GM12878 (cell line): ENCODE results near the gene ZNF30. TPM values are rescaled to one million over a fixed set of nuclear protein-coding genes. Genes with fewer than 3 reads are reported as not detected.

Experiments used
- ATAC-seq: fragments of 200-7000 bp; cut with Tn5 transposase; 3 replicates; pipeline ENCODE4 v1.9.1; 2020; ENCODE audit warnings: mild to moderate bottlenecking, moderate library complexity
- BruUV-seq: library from RNA; stranded (reverse); fragments of 400-500 nt; replicated peaks from 2 replicates; lab custom pipeline; 2021; lab: Mats Ljungman, UMichigan
- CTCF ChIA-PET: fragments of 300-600 bp; sonication (Branson Sonifier 250); formaldehyde crosslinking; extraction: SDS; loops from one replicate; lab custom pipeline; 2021; ENCODE audit warnings: inconsistent platforms; lab: Yijun Ruan, JAX
- POLR2A ChIA-PET: fragments of 350-600 bp; formaldehyde crosslinking; extraction: SDS; loops from one replicate; lab custom pipeline; 2021; ENCODE audit warnings: inconsistent platforms; lab: Charles Lee
- RAD21 ChIA-PET: fragments of 300-600 bp; sonication (Branson Sonifier 250); formaldehyde crosslinking; loops from one replicate; lab custom pipeline; 2023; ENCODE audit warnings: antibody characterized with exemption; ENCODE audit not compliant: unreplicated experiment; lab: Charles Lee
- SMC1A ChIA-PET: fragments of 300-600 bp; sonication (Branson Sonifier 250); formaldehyde crosslinking; loops from one replicate; lab custom pipeline; 2023; ENCODE audit not compliant: unreplicated experiment, uncharacterized antibody; lab: Charles Lee
- DNase-seq: peaks from one replicate; pipeline ENCODE4 v3.0.0-alpha.2; 2011; ENCODE audit warnings: low read depth, low spot score
- FAIRE-seq: peaks from 3 replicates; lab custom pipeline; 2011; peaks lifted over from hg19 to GRCh38; lab: Jason Lieb, UNC
- H2AFZ ChIP-seq: 2 replicates; pipeline ENCODE4 v1.6.0; 2011; ENCODE audit warnings: low read depth, low read length, control low read depth; ENCODE audit not compliant: control insufficient read depth
- H3K27ac ChIP-seq: 2 replicates; pipeline ENCODE4 v1.5.1; 2011; ENCODE audit warnings: control low read depth; ENCODE audit not compliant: control insufficient read depth, insufficient read depth
- H3K27me3 ChIP-seq, 2 experiments: replicated peaks in 1 of 2; 2 replicates each; pipeline versions ENCODE4 v1.6.0 to v1.6.1; 2011; ENCODE audit warnings: low read length in 1 of 2; ENCODE audit not compliant: control insufficient read depth in 2 of 2, insufficient read depth in 2 of 2
- H3K36me3 ChIP-seq, 2 experiments: 2 replicates each; pipeline ENCODE4 v1.5.1; 2011; ENCODE audit warnings: low read length in 1 of 2; ENCODE audit not compliant: control insufficient read depth in 2 of 2, insufficient read depth in 2 of 2
- H3K4me1 ChIP-seq: 2 replicates; pipeline ENCODE4 v1.6.1; 2011; ENCODE audit warnings: mild to moderate bottlenecking, low read length, moderate library complexity, mixed read lengths; ENCODE audit not compliant: control insufficient read depth, insufficient read depth
- H3K4me2 ChIP-seq: 2 replicates; pipeline ENCODE4 v1.6.0; 2011; ENCODE audit warnings: control low read depth; ENCODE audit not compliant: control insufficient read depth, insufficient read depth
- H3K4me3 ChIP-seq: fragments of 200-600 bp; sonication (generic); 2 replicates; pipeline ENCODE4 v1.5.1; 2016
- H3K79me2 ChIP-seq: 2 replicates; pipeline ENCODE4 v1.6.0; 2011; ENCODE audit warnings: low read length; ENCODE audit not compliant: control insufficient read depth, insufficient read depth
- H3K9ac ChIP-seq: 2 replicates; pipeline ENCODE4 v1.8.0; 2011; ENCODE audit warnings: low read length, control low read depth, mixed read lengths; ENCODE audit not compliant: control insufficient read depth, insufficient read depth
- H3K9me3 ChIP-seq: replicated peaks from 3 replicates; pipeline ENCODE4 v1.5.1; 2011; ENCODE audit warnings: mild to moderate bottlenecking, low read length; ENCODE audit not compliant: control insufficient read depth, insufficient read depth
- H4K20me1 ChIP-seq: 2 replicates; pipeline ENCODE4 v1.6.0; 2011; ENCODE audit not compliant: control insufficient read depth, insufficient read depth
- IKZF2 ChIP-seq, 2 experiments: fragments of 450-650 bp; IDR thresholded peaks; 2 replicates each; pipeline ENCODE4 v1.6.1; 2017; ENCODE audit warnings: mild to moderate bottlenecking in 2 of 2, moderate library complexity in 2 of 2
- SREBF1 ChIP-seq: IDR thresholded peaks from 2 replicates; pipeline ENCODE4 v1.6.1; 2012; ENCODE audit warnings: mild to moderate bottlenecking, low read length
- WGBS: methylation state at CpG from one replicate; pipeline ENCODE4 v1.1.6; 2016; ENCODE audit warnings: low lambda C conversion rate; ENCODE audit not compliant: insufficient replicate concordance, insufficient coverage; ENCODE audit errors: missing lambda C conversion rate; 5-methylcytosine and 5-hydroxymethylcytosine counted together
- in situ Hi-C: fragments of 300-500 bp; cut with MboI; formaldehyde crosslinking; loops from 9 replicates; pipeline ENCODE4 v1.14.3; 2018; ENCODE audit warnings: mixed read lengths
- intact Hi-C: fragments of 100-400 bp; cut with micrococcal nuclease; formaldehyde crosslinking; loops from one replicate; pipeline ENCODE4 v1.14.2; 2022; ENCODE audit not compliant: unreplicated experiment
- polyA plus RNA-seq, 11 experiments: library from polyadenylated mRNA; depleted of rRNA in 4 of 11; unstranded in 6 of 11; stranded (reverse) in 5 of 11; fragments of >200 nt; fragmentation: Nextera tagmentation in 4 of 11; fragmentation: Illumina TruSeq in 1 of 11; extraction: Ambion mirVana in 4 of 11; extraction: Trizol in 1 of 11; gene quantifications; 1 replicate in 1 of 11; 2 replicates in 10 of 11; pipeline versions ENCODE4 v1.2.1 to v1.2.3, GENCODE V29; 2011 to 2016; ENCODE audit warnings: inconsistent platforms in 2 of 11, missing spikeins in 2 of 11, low read depth in 1 of 11
- total RNA-seq, 4 experiments: library from RNA; depleted of rRNA in 3 of 4; stranded (reverse); fragments of >200 nt in 3 of 4; fragmentation: Illumina TruSeq in 1 of 4; extraction: Trizol in 1 of 4; gene quantifications; 2 replicates each; pipeline versions ENCODE4 v1.2.1 to v1.2.3, GENCODE V29; 2013 to 2021
- TF ChIP-seq, protein P1 (sequence below): fragments of 450-650 bp; IDR thresholded peaks from 2 replicates; pipeline ENCODE4 v1.6.1; 2017; ENCODE audit warnings: mild to moderate bottlenecking, low read depth, inconsistent platforms; ENCODE audit not compliant: poor library complexity, severe bottlenecking
- TF ChIP-seq, protein P2 (sequence below): fragments of 450-650 bp; IDR thresholded peaks from 2 replicates; pipeline ENCODE4 v1.6.1; 2016; ENCODE audit warnings: mild to moderate bottlenecking

Gene ZNF30
- total and polyA plus RNA-seq, 10 of the 15 experiments (the other 5 are each of a cell fraction or from before 2014, with no cell fraction given) = 0.85 to 2.3 (median 1.3) TPM

DNA sequence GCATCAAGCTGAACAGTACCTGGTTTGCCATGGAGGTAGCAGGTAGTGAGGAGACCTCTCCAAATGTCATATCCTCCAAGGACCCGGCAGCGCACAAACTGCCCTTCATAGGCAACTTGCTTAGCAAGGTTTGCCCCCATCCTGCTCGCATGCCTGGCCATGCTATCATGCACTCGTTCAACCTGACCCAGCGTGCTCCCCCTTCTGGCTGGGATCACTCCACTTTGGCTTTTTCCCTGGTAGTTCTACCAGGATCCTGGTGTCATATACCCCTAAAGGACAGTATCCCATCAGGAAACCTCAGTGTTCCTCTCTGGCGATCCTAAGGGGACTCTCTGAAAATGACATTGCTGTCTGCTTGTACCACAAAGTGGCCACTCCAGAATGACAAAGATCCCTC, 38.6 kb upstream of the ZNF30 start:
- POLR2A ChIA-PET = no interaction called here
- H3K9ac ChIP-seq = no peak overlapping the region

More for the DNA sequence above, 38.6 kb upstream of the ZNF30 start:
- no TSS peak for BruUV-seq
- 51% methylated on average over 6 of the region's 6 CpGs for WGBS
- TF ChIP-seq, protein P1, sequence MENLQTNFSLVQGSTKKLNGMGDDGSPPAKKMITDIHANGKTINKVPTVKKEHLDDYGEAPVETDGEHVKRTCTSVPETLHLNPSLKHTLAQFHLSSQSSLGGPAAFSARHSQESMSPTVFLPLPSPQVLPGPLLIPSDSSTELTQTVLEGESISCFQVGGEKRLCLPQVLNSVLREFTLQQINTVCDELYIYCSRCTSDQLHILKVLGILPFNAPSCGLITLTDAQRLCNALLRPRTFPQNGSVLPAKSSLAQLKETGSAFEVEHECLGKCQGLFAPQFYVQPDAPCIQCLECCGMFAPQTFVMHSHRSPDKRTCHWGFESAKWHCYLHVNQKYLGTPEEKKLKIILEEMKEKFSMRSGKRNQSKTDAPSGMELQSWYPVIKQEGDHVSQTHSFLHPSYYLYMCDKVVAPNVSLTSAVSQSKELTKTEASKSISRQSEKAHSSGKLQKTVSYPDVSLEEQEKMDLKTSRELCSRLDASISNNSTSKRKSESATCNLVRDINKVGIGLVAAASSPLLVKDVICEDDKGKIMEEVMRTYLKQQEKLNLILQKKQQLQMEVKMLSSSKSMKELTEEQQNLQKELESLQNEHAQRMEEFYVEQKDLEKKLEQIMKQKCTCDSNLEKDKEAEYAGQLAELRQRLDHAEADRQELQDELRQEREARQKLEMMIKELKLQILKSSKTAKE = no peak
- TF ChIP-seq, protein P2, sequence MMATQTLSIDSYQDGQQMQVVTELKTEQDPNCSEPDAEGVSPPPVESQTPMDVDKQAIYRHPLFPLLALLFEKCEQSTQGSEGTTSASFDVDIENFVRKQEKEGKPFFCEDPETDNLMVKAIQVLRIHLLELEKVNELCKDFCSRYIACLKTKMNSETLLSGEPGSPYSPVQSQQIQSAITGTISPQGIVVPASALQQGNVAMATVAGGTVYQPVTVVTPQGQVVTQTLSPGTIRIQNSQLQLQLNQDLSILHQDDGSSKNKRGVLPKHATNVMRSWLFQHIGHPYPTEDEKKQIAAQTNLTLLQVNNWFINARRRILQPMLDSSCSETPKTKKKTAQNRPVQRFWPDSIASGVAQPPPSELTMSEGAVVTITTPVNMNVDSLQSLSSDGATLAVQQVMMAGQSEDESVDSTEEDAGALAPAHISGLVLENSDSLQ = no peak
- no peak for TF ChIP-seq SREBF1
- TF ChIP-seq IKZF2 (IDR thresholded peaks at IDR 0.05) = no peak
- TF ChIP-seq, all 136 proteins: peak for 0
- Histone ChIP-seq H3K36me3 (no peaks in the 10 kb centered on the region), H3K9me3 (no peaks in the 10 kb centered on the region; the same call in 2 of the 3 replicates), H3K4me1 (no peaks in the 10 kb centered on the region), H3K4me3 (no peak overlapping the region), H4K20me1 (no peaks in the 10 kb centered on the region), H3K4me2 (no peak overlapping the region), H3K27me3 (no peaks in the 10 kb centered on the region), H3K27ac (no peak overlapping the region), H2AFZ (no peak overlapping the region), H3K79me2 (no peaks in the 10 kb centered on the region)
- ChIA-PET CTCF (no interaction called here), SMC1A (no interaction called here), RAD21 (no interaction called here)
- in situ Hi-C loops = no loop called here
- DNase-seq = no peak
- FAIRE-seq = no peak
- ATAC-seq = no peak
- intact Hi-C loops = no loop called here
